HG03159 (cell line): ENCODE measurements around the gene TMEM232.
A peak's percentile ranks its signal among the peaks of the same experiment; 100 is the strongest.
"Not testable (repeated sequence)": the region's sequence is repeated elsewhere in the genome, so short reads cannot be mapped to it uniquely, and the experiment has no call there.

Experiments used
- ATAC-seq: cut with Tn5 transposase; IDR thresholded peaks from one replicate; pipeline ENCODE4 v1.9.1; 2021; ENCODE audit warnings: mild to moderate bottlenecking, moderate library complexity; ENCODE audit not compliant: unreplicated experiment

TMEM232 gene

GRCh38 chr5:110536120-110537115 lies 190.1 kb downstream of the TMEM232 start:
- ATAC-seq: no peak

- not testable (repeated sequence) for ATAC-seq
These were observed 191.3 kb downstream of the TMEM232 start for GRCh38 chr5:110535146-110535545.

GRCh38 chr5:110525762-110526161 lies 200.7 kb downstream of the TMEM232 start:
- no peak for ATAC-seq

- no peak for ATAC-seq
These were observed 209.1 kb downstream of the TMEM232 start for GRCh38 chr5:110517396-110517795.

GRCh38 chr5:110514030-110514429 lies 212.4 kb downstream of the TMEM232 start:
- no peak for ATAC-seq

- no peak for ATAC-seq
These were observed 214.2 kb downstream of the TMEM232 start for GRCh38 chr5:110512266-110512665.

GRCh38 chr5:110510146-110510545 lies 216.3 kb downstream of the TMEM232 start:
- ATAC-seq: no peak

- ATAC-seq: no peak
These were observed 218.5 kb downstream of the TMEM232 start for GRCh38 chr5:110507972-110508371.

- no peak for ATAC-seq
These were observed 220.1 kb downstream of the TMEM232 start for GRCh38 chr5:110506378-110506777.

- no peak for ATAC-seq
These were observed 230.2 kb downstream of the TMEM232 start for GRCh38 chr5:110496276-110496675.

- no peak for ATAC-seq
These were observed 234.0 kb downstream of the TMEM232 start for GRCh38 chr5:110492446-110492845.

- no peak for ATAC-seq
These were observed 247.6 kb downstream of the TMEM232 start for GRCh38 chr5:110478895-110479294.

- ATAC-seq: no peak
These were observed 248.6 kb downstream of the TMEM232 start for GRCh38 chr5:110477911-110478310.

GRCh38 chr5:110476164-110476563 lies 250.3 kb downstream of the TMEM232 start:
- no peak for ATAC-seq

- no peak for ATAC-seq
These were observed 250.9 kb downstream of the TMEM232 start for GRCh38 chr5:110475529-110475928.

- ATAC-seq: no peak
These were observed 257.0 kb downstream of the TMEM232 start for GRCh38 chr5:110469486-110469885.

- ATAC-seq: no peak
These were observed 263.4 kb downstream of the TMEM232 start for GRCh38 chr5:110463106-110463505.

- ATAC-seq: no peak
These were observed 265.6 kb downstream of the TMEM232 start for GRCh38 chr5:110460837-110461236.

GRCh38 chr5:110458313-110458712 lies 268.2 kb downstream of the TMEM232 start:
- no peak for ATAC-seq

GRCh38 chr5:110442856-110443255 lies 283.6 kb downstream of the TMEM232 start:
- ATAC-seq: no peak

- peak; percentile 76 for ATAC-seq
These were observed 285.4 kb downstream of the TMEM232 start for GRCh38 chr5:110441035-110441434.

GRCh38 chr5:110440058-110440457 lies 286.4 kb downstream of the TMEM232 start:
- no peak for ATAC-seq
